Neural progenitor cell (in vitro differentiated cells): ENCODE results near the gene CRELD2. TPM values are rescaled to one million over a fixed set of nuclear protein-coding genes. Genes with fewer than 3 reads are reported as not detected.
A peak's percentile ranks its signal among the peaks of the same experiment; 100 is the strongest.

ENCODE experiments used
- DNase-seq: peaks from one replicate; pipeline ENCODE4 v3.0.0-alpha.2; 2016; ENCODE audit warnings: low spot score
- H2AFZ ChIP-seq: fragments of 200-600 bp; sonication (generic); replicated peaks from 2 replicates; pipeline ENCODE4 v1.6.1; 2016; ENCODE audit warnings: antibody characterized with exemption
- H3F3A ChIP-seq: fragments of 200-600 bp; sonication (generic); 2 replicates; pipeline ENCODE4 v1.6.1; 2016; ENCODE audit warnings: antibody characterized with exemption, low read depth
- H3K27ac ChIP-seq: fragments of 200-600 bp; sonication (generic); 2 replicates; pipeline ENCODE4 v1.5.1; 2016; ENCODE audit warnings: mild to moderate bottlenecking
- H3K27me3 ChIP-seq: fragments of 200-600 bp; sonication (generic); 2 replicates; pipeline ENCODE4 v1.6.1; 2016; ENCODE audit warnings: mild to moderate bottlenecking, moderate library complexity
- H3K36me3 ChIP-seq: fragments of 200-600 bp; sonication (generic); 2 replicates; pipeline ENCODE4 v1.5.1; 2016
- H3K4me1 ChIP-seq: fragments of 200-600 bp; sonication (generic); 2 replicates; pipeline ENCODE4 v1.6.1; 2016; ENCODE audit warnings: mixed run types
- H3K4me2 ChIP-seq: fragments of 200-600 bp; sonication (generic); 2 replicates; pipeline ENCODE4 v1.6.1; 2016
- H3K4me3 ChIP-seq: fragments of 200-600 bp; sonication (generic); 2 replicates; pipeline ENCODE4 v1.5.1; 2016
- H3K79me2 ChIP-seq: fragments of 200-600 bp; sonication (generic); 2 replicates; pipeline ENCODE4 v1.6.1; 2016; ENCODE audit warnings: low read depth
- H3K9ac ChIP-seq: fragments of 200-600 bp; sonication (generic); 2 replicates; pipeline ENCODE4 v1.6.1; 2016
- H3K9me3 ChIP-seq: fragments of 200-600 bp; sonication (generic); 2 replicates; pipeline ENCODE4 v1.5.1; 2016; ENCODE audit warnings: low read depth
- H4K20me1 ChIP-seq: fragments of 200-600 bp; sonication (generic); 2 replicates; pipeline ENCODE4 v1.6.1; 2016; ENCODE audit warnings: low read depth
- H3K27ac Mint-ChIP-seq: 3 replicates; pipeline ENCODE4 v1.8.0; 2021; ENCODE audit warnings: mixed read lengths
- H3K27me3 Mint-ChIP-seq: 2 replicates; pipeline ENCODE4 v1.8.0; 2022; ENCODE audit warnings: low read depth, mild to moderate bottlenecking, inconsistent platforms, moderate library complexity, mixed read lengths; ENCODE audit not compliant: insufficient read depth
- H3K36me3 Mint-ChIP-seq: 3 replicates; pipeline ENCODE4 v1.8.0; 2021; ENCODE audit warnings: mixed read lengths
- H3K4me1 Mint-ChIP-seq: 3 replicates; pipeline ENCODE4 v1.8.0; 2021; ENCODE audit warnings: mixed read lengths
- H3K4me3 Mint-ChIP-seq: 3 replicates; pipeline ENCODE4 v1.8.0; 2021; ENCODE audit warnings: mild to moderate bottlenecking, moderate library complexity, mixed read lengths
- H3K9me3 Mint-ChIP-seq: 3 replicates; pipeline ENCODE4 v1.8.0; 2020; ENCODE audit warnings: mixed read lengths
- CTCF ChIP-seq: fragments of 200-600 bp; sonication (generic); IDR thresholded peaks from 2 replicates; pipeline ENCODE4 v1.5.1; 2017; ENCODE audit warnings: antibody characterized with exemption, mild to moderate bottlenecking
- EZH2 ChIP-seq: fragments of 200-600 bp; sonication (generic); IDR thresholded peaks from 2 replicates; pipeline ENCODE4 v1.6.1; 2017; ENCODE audit warnings: antibody characterized with exemption, mild to moderate bottlenecking, moderate library complexity
- EZH2phosphoT487 ChIP-seq: fragments of 200-600 bp; sonication (generic); IDR thresholded peaks from 2 replicates; pipeline ENCODE4 v1.6.1; 2017; ENCODE audit warnings: antibody characterized with exemption
- total RNA-seq: library from RNA; depleted of rRNA; stranded (reverse); fragments of >200 nt; gene quantifications from 2 replicates; pipeline ENCODE4 v1.2.3, GENCODE V29; 2015; ENCODE audit warnings: low replicate concordance

Gene CRELD2
- total RNA-seq, 1 donor from 2014 or later: 12.2 TPM

DNA sequence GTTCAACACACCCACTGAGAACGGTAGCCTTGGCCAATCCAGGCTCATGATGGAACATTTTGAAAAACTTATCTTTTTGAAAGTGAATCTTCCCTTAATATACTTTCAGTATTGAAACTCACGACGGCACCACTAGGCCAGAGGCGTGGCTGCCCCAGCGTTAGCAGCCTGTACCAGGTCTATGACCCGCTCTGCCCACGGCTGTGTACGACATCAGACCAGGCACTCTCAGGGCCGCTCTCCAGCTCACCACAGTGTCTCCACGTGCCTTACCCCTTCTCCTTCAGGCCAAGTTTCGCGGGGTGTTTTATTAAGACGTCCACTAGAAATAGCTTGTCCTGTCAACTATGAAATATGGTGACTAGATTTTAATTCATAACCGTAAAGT, 31.4 kb upstream of the CRELD2 start:
- Histone ChIP-seq H3K9me3 (peaks cover 4% of the 10 kb centered on the region), H3K4me1 (no peaks in the 10 kb centered on the region), H4K20me1 (peaks cover 8% of the 10 kb centered on the region), H3K27ac (no peak overlapping the region), H3K4me2 (no peak overlapping the region), H3K27me3 (no peaks in the 10 kb centered on the region), H2AFZ (no peak overlapping the region), H3F3A (no peaks in the 10 kb centered on the region), H3K9ac (no peak overlapping the region), H3K4me3 (no peak overlapping the region), H3K36me3 (peaks cover 19% of the 10 kb centered on the region), H3K79me2 (peaks cover 67% of the 10 kb centered on the region)
- no peak overlapping the region for H3K27ac Mint-ChIP-seq
- TF ChIP-seq EZH2phosphoT487 (no peak), EZH2 (no peak), CTCF (no peak)
- H3K4me3 Mint-ChIP-seq: peak overlapping the region; percentile 55
- DNase-seq: no peak
- H3K4me1 Mint-ChIP-seq: peaks cover 3% of the 10 kb centered on the region
- H3K27me3 Mint-ChIP-seq: peaks cover 11% of the 10 kb centered on the region
- H3K36me3 Mint-ChIP-seq: peaks cover 96% of the 10 kb centered on the region
- H3K9me3 Mint-ChIP-seq: peaks cover 88% of the 10 kb centered on the region

DNA sequence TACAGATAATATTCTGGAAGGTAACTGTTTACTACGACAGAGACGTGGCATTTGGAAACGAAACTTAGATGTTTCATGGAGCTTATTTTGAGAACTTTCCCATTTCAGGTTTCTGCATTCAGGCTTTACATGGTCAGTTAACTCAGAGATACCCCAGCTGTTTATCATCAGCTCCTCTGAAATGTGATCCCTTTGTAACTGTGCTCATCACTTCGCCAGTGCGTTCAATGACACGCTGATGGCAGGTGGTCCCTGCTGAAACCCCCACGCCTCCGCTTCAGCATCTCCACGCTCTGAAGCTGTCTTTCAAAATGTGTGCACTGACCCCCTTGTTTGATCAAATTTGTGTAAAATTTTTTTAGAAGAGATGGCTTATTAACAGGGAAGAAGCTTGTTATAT, 30.7 kb upstream of the CRELD2 start:
- Histone ChIP-seq H3K4me2 (no peak overlapping the region), H3K27ac (no peak overlapping the region), H3K79me2 (peaks cover 61% of the 10 kb centered on the region), H3K4me1 (no peaks in the 10 kb centered on the region), H3K36me3 (peaks cover 19% of the 10 kb centered on the region), H2AFZ (no peak overlapping the region), H3F3A (no peaks in the 10 kb centered on the region), H3K9ac (no peak overlapping the region), H3K4me3 (no peak overlapping the region), H3K27me3 (no peaks in the 10 kb centered on the region), H4K20me1 (peaks cover 5% of the 10 kb centered on the region), H3K9me3 (peaks cover 4% of the 10 kb centered on the region)
- no peak for TF ChIP-seq EZH2
- no peak for TF ChIP-seq CTCF
- no peak for TF ChIP-seq EZH2phosphoT487
- Mint-ChIP-seq H3K4me3 (no peak overlapping the region), H3K9me3 (peaks cover 83% of the 10 kb centered on the region), H3K27me3 (peaks cover 11% of the 10 kb centered on the region), H3K27ac (no peak overlapping the region), H3K4me1 (peaks cover 3% of the 10 kb centered on the region), H3K36me3 (peaks cover 93% of the 10 kb centered on the region)
- DNase-seq: no peak

DNA sequence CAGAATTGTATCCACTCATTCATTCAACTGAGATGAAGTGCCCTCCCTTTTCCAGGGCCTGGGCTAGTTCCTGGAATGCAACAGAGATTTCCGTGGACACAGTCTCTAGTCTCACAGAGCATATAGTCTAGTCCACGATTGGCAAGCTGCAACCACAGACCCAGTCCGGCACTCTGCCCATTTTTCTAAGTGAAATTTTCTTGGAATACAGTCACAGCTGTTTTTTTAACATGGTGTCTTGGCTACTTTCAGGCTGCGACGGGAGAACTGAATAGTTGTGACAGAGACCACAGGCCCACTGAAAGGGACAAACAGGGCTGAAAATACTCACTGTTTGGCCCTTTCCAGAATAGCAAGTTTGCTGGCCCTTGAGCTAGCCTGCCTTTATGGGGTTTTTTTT, 29.4 kb upstream of the CRELD2 start:
- H3K27me3 ChIP-seq: no peaks in the 10 kb centered on the region
- peaks cover 4% of the 10 kb centered on the region for H3K9me3 ChIP-seq
- no peak overlapping the region for H3K4me3 Mint-ChIP-seq
- TF ChIP-seq EZH2: no peak
- TF ChIP-seq CTCF: no peak
- TF ChIP-seq EZH2phosphoT487: no peak
- H4K20me1 ChIP-seq: no peaks in the 10 kb centered on the region
- DNase-seq: no peak
- peaks cover 9% of the 10 kb centered on the region for H3K27me3 Mint-ChIP-seq
- H2AFZ ChIP-seq: no peak overlapping the region
- no peak overlapping the region for H3K27ac ChIP-seq
- no peak overlapping the region for H3K9ac ChIP-seq
- no peak overlapping the region for H3K4me2 ChIP-seq
- peaks cover 19% of the 10 kb centered on the region for H3K36me3 ChIP-seq
- H3K27ac Mint-ChIP-seq: no peak overlapping the region
- H3K9me3 Mint-ChIP-seq: peaks cover 70% of the 10 kb centered on the region
- H3K4me3 ChIP-seq: no peak overlapping the region
- peaks cover 3% of the 10 kb centered on the region for H3K4me1 Mint-ChIP-seq
- H3F3A ChIP-seq: no peaks in the 10 kb centered on the region
- peaks cover 47% of the 10 kb centered on the region for H3K79me2 ChIP-seq
- peaks cover 91% of the 10 kb centered on the region for H3K36me3 Mint-ChIP-seq
- H3K4me1 ChIP-seq: no peaks in the 10 kb centered on the region
